T-cell (primary cell): ENCODE results near the gene TCEA2. TPM values are rescaled to one million over a fixed set of nuclear protein-coding genes. Genes with fewer than 3 reads are reported as not detected.

Source experiments
- ATAC-seq, 4 experiments: fragments of 200-7000 bp in 3 of 4; fragments of 150-1000 bp in 1 of 4; cut with Tn5 transposase; replicated peaks in 1 of 4; 1 replicate in 3 of 4; 2 replicates in 1 of 4; pipeline ENCODE4 v1.10.0; 2021; ENCODE audit warnings: moderate library complexity in 3 of 4, mild to moderate bottlenecking in 2 of 4, moderate number of reproducible peaks in 1 of 4
- CTCF ChIA-PET, 2 donors: fragments of 300-600 bp; sonication (Branson Sonifier 250); formaldehyde crosslinking; loops; one replicate each; lab custom pipeline; 2022; ENCODE audit warnings: antibody characterized with exemption in 2 of 2; lab: Charles Lee
- POLR2A ChIA-PET, 2 donors: fragments of 300-600 bp; sonication (Branson Sonifier 250); formaldehyde crosslinking; loops; one replicate each; lab custom pipeline; 2022; ENCODE audit warnings: antibody characterized with exemption in 2 of 2; lab: Charles Lee
- DNase-seq, 35 experiments: peaks; one replicate each; pipeline versions ENCODE4 v3.0.0 to v3.0.0-alpha.2; 2013 to 2023
- H3K27ac ChIP-seq: one replicate; pipeline ENCODE4 v1.5.1; 2013; ENCODE audit warnings: low read length
- H3K27me3 ChIP-seq, 2 experiments: replicated peaks in 1 of 2; 1 replicate in 1 of 2; 2 replicates in 1 of 2; pipeline versions ENCODE4 v1.6.1 to v1.7.0; 2013; ENCODE audit warnings: low read length in 1 of 2, mixed read lengths in 1 of 2; ENCODE audit not compliant: control insufficient read depth in 2 of 2, insufficient read depth in 2 of 2; ENCODE audit errors: extremely low read depth in 1 of 2
- H3K36me3 ChIP-seq, 2 donors: 1 replicate in 1 of 2; 2 replicates in 1 of 2; pipeline versions ENCODE4 v1.6.1 to v1.7.0; 2013; ENCODE audit warnings: low read length in 1 of 2; ENCODE audit not compliant: control insufficient read depth in 2 of 2, insufficient read depth in 1 of 2; ENCODE audit errors: extremely low read depth in 1 of 2
- H3K4me1 ChIP-seq, 2 experiments: 1 replicate in 1 of 2; 2 replicates in 1 of 2; pipeline versions ENCODE4 v1.6.1 to v1.7.0; 2013; ENCODE audit warnings: low read length in 2 of 2, mixed read lengths in 1 of 2; ENCODE audit not compliant: insufficient read depth in 2 of 2, control insufficient read depth in 1 of 2; ENCODE audit errors: extremely low read depth in 1 of 2
- H3K4me3 ChIP-seq, 2 donors: 1 replicate in 1 of 2; 2 replicates in 1 of 2; pipeline versions ENCODE4 v1.5.1 to v1.7.0; 2013; ENCODE audit warnings: mild to moderate bottlenecking in 2 of 2, low read length in 1 of 2, moderate library complexity in 1 of 2; ENCODE audit not compliant: control insufficient read depth in 1 of 2; ENCODE audit errors: extremely low read depth in 1 of 2
- H3K9me3 ChIP-seq: 2 replicates; pipeline ENCODE4 v1.7.0; 2013
- H3K27ac Mint-ChIP-seq, 2 donors: one replicate each; pipeline ENCODE4 v1.8.0; 2020 to 2021; ENCODE audit warnings: mild to moderate bottlenecking in 2 of 2, mixed read lengths in 2 of 2
- H3K27me3 Mint-ChIP-seq, 2 donors: one replicate each; pipeline ENCODE4 v1.8.0; 2021 to 2022; ENCODE audit warnings: mixed read lengths in 2 of 2
- H3K36me3 Mint-ChIP-seq: one replicate; pipeline ENCODE4 v1.8.0; 2021; ENCODE audit warnings: mixed read lengths
- H3K4me1 Mint-ChIP-seq, 3 donors: one replicate each; pipeline ENCODE4 v1.8.0; 2020 to 2022; ENCODE audit warnings: mixed read lengths in 3 of 3, mild to moderate bottlenecking in 1 of 3
- H3K4me3 Mint-ChIP-seq, 3 donors: one replicate each; pipeline ENCODE4 v1.8.0; 2020 to 2022; ENCODE audit warnings: mild to moderate bottlenecking in 3 of 3, mixed read lengths in 3 of 3, moderate library complexity in 3 of 3
- H3K9me3 Mint-ChIP-seq, 3 donors: one replicate each; pipeline ENCODE4 v1.8.0; 2020 to 2022; ENCODE audit warnings: mixed read lengths in 3 of 3
- WGBS: methylation state at CpG from one replicate; pipeline ENCODE4 v1.1.5; 2013; ENCODE audit warnings: missing lambda C conversion rate; ENCODE audit not compliant: insufficient coverage; 5-methylcytosine and 5-hydroxymethylcytosine counted together
- total RNA-seq, 35 experiments: library from RNA in 6 of 35; stranded (reverse) in 6 of 35; fragments of 120-200 nt in 1 of 35; gene quantifications; one replicate each; pipeline versions ENCODE4 v1.2.1 to v1.2.4 and lab custom pipeline; 2013 to 2026

Gene TCEA2
- total RNA-seq, 5 donors from 2014 or later (not counting 1 experiment from before 2014, with no cell fraction given) = 25.8 to 49.7 (median 40.1) TPM

DNA sequence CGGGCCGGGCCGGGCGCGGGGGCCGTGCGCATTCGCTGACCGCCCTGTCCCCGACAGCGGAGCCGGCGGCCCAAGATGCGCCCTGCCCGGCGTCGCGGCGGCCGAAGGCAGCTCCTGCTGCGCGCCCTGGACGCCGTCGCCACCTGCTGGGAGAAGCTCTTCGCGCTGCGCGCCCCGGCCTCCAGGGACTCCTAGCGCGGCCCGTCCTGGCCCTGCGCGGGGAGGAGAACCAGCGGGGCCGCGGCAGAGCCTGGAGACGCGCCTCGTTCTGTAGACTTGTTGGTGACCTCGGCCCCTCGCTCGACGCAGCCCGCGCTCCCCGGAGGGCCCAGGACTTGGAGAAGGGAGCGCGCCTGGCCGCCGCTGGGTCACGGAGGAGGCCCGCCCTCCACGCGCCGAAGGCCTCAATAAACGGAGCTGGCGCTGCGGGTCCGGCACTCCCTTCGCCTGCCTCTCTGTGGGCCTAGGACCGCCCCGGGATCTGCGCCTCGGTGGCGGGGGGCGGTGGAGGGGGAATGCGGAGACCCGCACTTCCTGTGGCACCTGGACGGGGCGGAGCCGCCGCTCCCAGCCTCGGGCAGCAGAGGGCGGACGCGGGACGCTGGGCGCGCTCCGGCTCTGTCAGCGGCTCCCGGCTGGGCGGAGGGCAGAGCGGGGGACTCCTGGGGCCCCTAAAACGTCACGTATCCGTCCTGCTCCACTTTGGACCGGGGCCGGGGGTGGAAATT is 24.3 kb upstream of the TCEA2 start:
- peaks cover 53 to 71% (median 62%) of the 10 kb centered on the region in 3 donors for H3K4me1 Mint-ChIP-seq
- Histone ChIP-seq H3K4me1 (peaks cover 18 to 85% of the 10 kb centered on the region in 2 experiments), H3K4me3 (peak overlapping the region; percentile 50 to 53), H3K27me3 (peaks cover 0 to 28% of the 10 kb centered on the region in 2 experiments), H3K36me3 (peaks cover 0 to 6% of the 10 kb centered on the region in 2 donors), H3K9me3 (no peaks in the 10 kb centered on the region), H3K27ac (no peak overlapping the region)
- H3K4me3 Mint-ChIP-seq = peak overlapping the region; percentile 50 to 79 (median 78)
- POLR2A ChIA-PET = interaction anchor here in 1 of 2 donors (0.5 kb wide), 1 partner anchor 374 kb away, joined by 3 read pairs; no protein-coding TSS in a partner anchor
- under 1% methylated on average over 91 of the region's 91 CpGs for WGBS
- no peaks in the 10 kb centered on the region for H3K27me3 Mint-ChIP-seq
- no peaks in the 10 kb centered on the region for H3K9me3 Mint-ChIP-seq
- DNase-seq (peak; percentile 41 to 85 (median 68)), ATAC-seq (peak; percentile 69 to 85 (median 78))
- H3K27ac Mint-ChIP-seq = peak overlapping the region in 1 of 2 donors; percentile 71
- CTCF ChIA-PET = interaction anchor here (0.6 to 1.7 kb wide), 6 partner anchors 16 to 500 kb away, joined by 3 to 8 read pairs (median 4); partner anchors contain the start of genes LKAAEAR1 (in 1 of the 2) and SAMD10 (in 1 of the 2)
- peaks cover 2% of the 10 kb centered on the region for H3K36me3 Mint-ChIP-seq

DNA sequence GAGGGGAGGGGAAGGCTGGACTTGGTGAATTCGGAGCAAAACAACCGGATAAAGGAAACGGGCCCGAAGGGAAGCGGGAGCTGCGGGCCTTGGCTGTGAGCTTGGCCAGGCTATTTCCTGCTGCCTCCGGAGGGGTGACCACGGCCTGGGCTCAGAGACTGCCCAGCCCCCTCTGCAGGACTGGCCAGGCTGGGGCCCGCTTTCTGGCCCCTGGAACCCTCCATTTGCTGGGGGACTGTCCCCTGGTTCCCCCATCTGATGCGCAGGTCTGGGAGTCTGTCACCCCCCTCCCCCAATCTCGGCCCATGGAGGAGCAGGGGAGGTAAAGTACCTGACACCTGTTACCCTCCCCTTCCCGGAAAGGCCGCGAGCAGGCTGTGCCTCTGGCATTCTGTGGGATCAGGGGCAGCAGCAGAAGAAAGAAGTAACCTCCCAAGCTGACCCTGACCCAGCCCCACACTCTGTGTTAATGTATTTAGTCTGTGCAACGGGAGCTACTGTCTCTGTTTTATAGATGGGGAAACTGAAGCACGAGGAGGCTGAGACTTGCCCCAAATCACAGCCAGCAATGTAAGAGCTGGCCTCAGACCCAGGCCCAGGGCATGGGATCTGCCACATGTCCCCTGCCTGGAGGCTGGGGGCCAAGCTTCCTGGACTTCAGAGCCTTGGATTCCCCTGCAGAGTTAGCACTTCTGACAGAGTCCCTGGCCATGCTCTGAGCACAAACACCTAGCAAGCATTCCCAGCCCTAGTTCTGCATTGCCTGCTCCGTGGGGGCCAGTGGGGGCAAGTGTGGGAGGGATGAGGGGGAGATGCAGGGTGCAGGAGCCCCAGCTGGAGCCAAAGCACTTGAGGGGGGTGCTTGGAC is 23.5 kb upstream of the TCEA2 start:
- Mint-ChIP-seq H3K4me3 (peak overlapping the region; percentile 66 to 79 (median 78)), H3K27ac (peak overlapping the region; percentile 80 to 87), H3K9me3 (no peaks in the 10 kb centered on the region), H3K36me3 (no peaks in the 10 kb centered on the region), H3K4me1 (peaks cover 53 to 69% (median 58%) of the 10 kb centered on the region in 3 donors), H3K27me3 (no peaks in the 10 kb centered on the region)
- WGBS = 19% methylated on average over 10 of the region's 17 CpGs
- no peak for DNase-seq
- POLR2A ChIA-PET = interaction anchor here in 1 of 2 donors (0.5 kb wide), 1 partner anchor 37 kb away, joined by 7 read pairs; no protein-coding TSS in a partner anchor
- ATAC-seq = no peak
- peaks cover 0 to 6% of the 10 kb centered on the region in 2 donors for H3K36me3 ChIP-seq
- no peaks in the 10 kb centered on the region for H3K9me3 ChIP-seq
- H3K4me1 ChIP-seq = peaks cover 18 to 77% of the 10 kb centered on the region in 2 experiments
- H3K27me3 ChIP-seq = peaks cover 0 to 28% of the 10 kb centered on the region in 2 experiments
- H3K4me3 ChIP-seq = peak overlapping the region; percentile 35 to 53
- CTCF ChIA-PET = interaction anchor here in 1 of 2 donors (0.6 to 1.7 kb wide), 4 partner anchors 15 to 60 kb away, joined by 3 to 8 read pairs (median 4); partner anchors contain the start of genes LKAAEAR1 and SAMD10
- H3K27ac ChIP-seq = no peak overlapping the region

DNA sequence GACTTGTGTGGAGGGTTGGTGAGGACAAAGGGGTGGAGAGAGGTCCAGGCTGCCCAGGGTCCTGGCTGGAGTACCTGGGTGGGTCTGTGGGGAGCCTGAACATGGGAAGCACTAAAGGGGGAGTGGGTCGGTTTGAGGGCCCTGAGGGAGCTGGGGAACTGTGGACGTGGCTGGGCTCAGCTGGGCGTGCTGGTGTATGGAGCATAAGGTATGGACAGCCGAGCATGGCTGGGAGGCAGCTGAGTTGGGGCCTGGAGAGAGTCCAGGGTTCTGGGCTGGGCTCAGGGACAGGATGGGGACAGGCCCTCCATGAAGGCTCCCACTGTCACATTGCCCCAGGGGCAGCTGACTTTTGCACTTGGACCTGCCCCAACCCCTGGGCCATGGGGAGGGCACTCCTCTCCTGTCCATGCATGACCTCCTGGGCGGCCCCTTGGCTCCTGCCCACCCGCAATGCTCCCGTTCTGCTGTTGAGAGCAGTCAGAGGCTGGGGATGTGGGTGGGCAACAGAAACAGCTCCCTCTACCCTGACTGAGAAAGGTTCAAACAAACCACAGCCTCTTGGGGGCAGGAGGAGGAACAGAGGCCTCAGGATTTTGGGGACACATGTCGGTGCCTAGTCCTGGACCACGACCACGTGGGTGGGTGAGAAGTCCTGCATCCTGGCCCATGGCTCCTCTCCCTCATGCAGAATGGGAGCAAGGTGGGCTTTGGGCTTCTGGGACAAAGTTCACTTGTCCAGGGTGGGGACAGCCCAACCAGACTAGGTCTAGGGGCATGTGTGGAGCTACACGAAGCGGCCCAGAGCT is 22.6 kb upstream of the TCEA2 start:
- H3K27ac Mint-ChIP-seq = peak overlapping the region; percentile 87 to 89
- WGBS = 66% methylated on average over 9 of the region's 12 CpGs

DNA sequence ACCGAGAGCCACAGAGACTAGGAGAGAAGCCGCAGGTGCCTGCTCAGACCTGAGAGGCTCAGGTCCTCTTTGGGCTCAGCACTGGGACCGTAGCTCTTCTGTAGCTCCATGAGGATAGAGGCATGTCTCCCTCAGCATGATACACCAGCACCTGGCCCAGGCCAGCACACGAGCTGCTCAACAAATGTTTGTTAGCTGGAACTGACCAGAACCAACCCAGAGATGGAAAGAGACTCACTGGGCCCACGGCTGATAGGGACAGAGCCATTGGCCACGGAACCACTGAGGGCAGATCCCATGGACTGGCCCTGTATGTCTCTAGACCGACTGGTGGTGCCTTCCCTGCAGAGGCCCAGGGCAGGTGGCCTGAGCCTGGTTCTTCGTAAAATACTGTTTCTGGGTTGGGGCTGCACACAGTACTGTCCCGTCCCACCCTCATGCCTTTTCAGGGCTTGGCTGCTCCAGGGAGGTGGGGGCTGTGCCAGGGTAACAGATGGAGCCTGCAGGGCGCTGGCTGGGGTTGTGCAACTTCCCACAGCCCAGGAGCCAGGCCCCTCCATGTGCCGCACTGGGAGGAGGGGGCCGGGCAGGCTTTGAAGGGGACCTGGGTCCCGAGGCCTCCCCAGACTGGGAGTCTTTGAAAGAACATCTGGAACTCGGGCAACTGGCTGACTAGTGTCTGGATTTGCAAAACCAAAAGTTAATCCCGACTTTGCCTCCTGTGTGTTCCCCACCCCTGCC is 21.8 kb upstream of the TCEA2 start:
- Mint-ChIP-seq H3K27me3 (peaks cover under 1 to 5% of the 10 kb centered on the region in 2 donors), H3K36me3 (no peaks in the 10 kb centered on the region), H3K27ac (peak overlapping the region; percentile 90 to 93), H3K4me3 (peak overlapping the region; percentile 75 to 81 (median 79)), H3K9me3 (no peaks in the 10 kb centered on the region), H3K4me1 (peaks cover 53 to 67% (median 53%) of the 10 kb centered on the region in 3 donors)
- Histone ChIP-seq H3K4me1 (peaks cover 18 to 63% of the 10 kb centered on the region in 2 experiments), H3K4me3 (peak overlapping the region in 1 of 2 donors; percentile 66), H3K27ac (no peak overlapping the region), H3K27me3 (peaks cover 0 to 42% of the 10 kb centered on the region in 2 experiments), H3K9me3 (no peaks in the 10 kb centered on the region), H3K36me3 (no peaks in the 10 kb centered on the region)
- ATAC-seq (no peak), DNase-seq (no peak)
- 89% methylated on average over 12 of the region's 15 CpGs for WGBS
- ChIA-PET POLR2A (no interaction called here), CTCF (no interaction called here)

More for the DNA sequence above, 22.6 kb upstream of the TCEA2 start:
- Mint-ChIP-seq H3K4me1 (peaks cover 47 to 66% (median 52%) of the 10 kb centered on the region in 3 donors), H3K4me3 (peak overlapping the region; percentile 62 to 81 (median 79)), H3K36me3 (no peaks in the 10 kb centered on the region), H3K9me3 (no peaks in the 10 kb centered on the region), H3K27me3 (no peaks in the 10 kb centered on the region)
- no peak overlapping the region for H3K4me3 ChIP-seq
- CTCF ChIA-PET = no interaction called here
- H3K4me1 ChIP-seq = peaks cover 18 to 68% of the 10 kb centered on the region in 2 experiments
- H3K9me3 ChIP-seq = no peaks in the 10 kb centered on the region
- no peak for ATAC-seq
- peaks cover 0 to 34% of the 10 kb centered on the region in 2 experiments for H3K27me3 ChIP-seq
- DNase-seq = no peak
- POLR2A ChIA-PET = interaction anchor here in 1 of 2 donors (0.5 kb wide), 1 partner anchor 38 kb away, joined by 7 read pairs; no protein-coding TSS in a partner anchor
- H3K27ac ChIP-seq = no peak overlapping the region
- H3K36me3 ChIP-seq = peaks cover 0 to 2% of the 10 kb centered on the region in 2 donors

DNA sequence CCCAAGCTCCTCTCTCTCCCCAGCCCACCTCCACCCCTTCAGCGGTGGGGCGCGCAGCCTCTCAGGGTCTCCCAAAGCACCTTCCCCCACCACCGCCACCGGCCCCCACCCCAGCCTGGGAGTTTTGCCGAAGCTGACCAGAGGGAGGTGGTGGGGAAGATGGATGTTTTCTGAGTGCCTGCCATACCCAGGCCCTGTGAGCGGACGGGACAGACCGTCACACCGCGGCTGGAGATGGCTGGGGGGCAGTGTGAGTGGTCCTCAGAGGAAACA is 21.3 kb upstream of the TCEA2 start:
- Histone ChIP-seq H3K4me1 (peaks cover 18 to 58% of the 10 kb centered on the region in 2 experiments), H3K27me3 (peaks cover 0 to 46% of the 10 kb centered on the region in 2 experiments), H3K4me3 (peak overlapping the region; percentile 66 to 74), H3K9me3 (no peaks in the 10 kb centered on the region), H3K27ac (peak overlapping the region; percentile 63), H3K36me3 (no peaks in the 10 kb centered on the region)
- Mint-ChIP-seq H3K9me3 (no peaks in the 10 kb centered on the region), H3K27ac (peak overlapping the region; percentile 90 to 93), H3K36me3 (no peaks in the 10 kb centered on the region), H3K4me1 (peaks cover 51 to 66% (median 58%) of the 10 kb centered on the region in 3 donors), H3K27me3 (peaks cover 5 to 10% of the 10 kb centered on the region in 2 donors), H3K4me3 (peak overlapping the region; percentile 75 to 81 (median 79))
- ChIA-PET POLR2A (no interaction called here), CTCF (no interaction called here)
- no peak for DNase-seq
- 45% methylated on average over 5 of the region's 11 CpGs for WGBS
- ATAC-seq = no peak
